AG08396 (cell line): ENCODE measurements around the gene INPP5E.

Experiments used
- DNase-seq: peaks from one replicate; pipeline ENCODE4 v3.0.0; 2012; ENCODE audit warnings: low spot score, mixed read lengths

The INPP5E gene

GRCh38 chr9:136447173-136447778, 7.6 kb upstream of the INPP5E start:
- DNase-seq: no peak

- no peak for DNase-seq
Measured at GRCh38 chr9:136445799-136446198, 6.2 kb upstream of the INPP5E start.

- no peak for DNase-seq
Measured at GRCh38 chr9:136444102-136444501, 4.5 kb upstream of the INPP5E start.

- DNase-seq: no peak
Measured at GRCh38 chr9:136443687-136444086, 4.0 kb upstream of the INPP5E start.

GRCh38 chr9:136443087-136443486, 3.4 kb upstream of the INPP5E start:
- no peak for DNase-seq

- no peak for DNase-seq
Measured at GRCh38 chr9:136442265-136442664, 2.6 kb upstream of the INPP5E start.

GRCh38 chr9:136441681-136442245, 2.1 kb upstream of the INPP5E start:
- no peak for DNase-seq

GRCh38 chr9:136441191-136441680, 1.6 kb upstream of the INPP5E start:
- DNase-seq: no peak

GRCh38 chr9:136438548-136439480, 831 bp downstream of the INPP5E start:
- DNase-seq: peak; percentile 74

- peak; percentile 47 for DNase-seq
Measured at GRCh38 chr9:136437839-136438547, 1.7 kb downstream of the INPP5E start.

GRCh38 chr9:136437430-136437829, 2.2 kb downstream of the INPP5E start:
- peak; percentile 56 for DNase-seq

- DNase-seq: no peak
Measured at GRCh38 chr9:136436055-136436634, 3.5 kb downstream of the INPP5E start.

- no peak for DNase-seq
Measured at GRCh38 chr9:136434580-136435169, 5.0 kb downstream of the INPP5E start.

GRCh38 chr9:136433849-136434579, 5.6 kb downstream of the INPP5E start:
- DNase-seq: no peak

- DNase-seq: no peak
Measured at GRCh38 chr9:136433043-136433715, 6.5 kb downstream of the INPP5E start.

- DNase-seq: no peak
Measured at GRCh38 chr9:136432591-136432990, 7.1 kb downstream of the INPP5E start.

- no peak for DNase-seq
Measured at GRCh38 chr9:136431782-136432350, 7.8 kb downstream of the INPP5E start.

- DNase-seq: no peak
Measured at GRCh38 chr9:136430588-136431234, 8.9 kb downstream of the INPP5E start.
